Natural killer cell (primary cell): Measurements from ENCODE around the gene GFPT2. TPM values are rescaled to one million over a fixed set of nuclear protein-coding genes. Genes with fewer than 3 reads are reported as not detected.

ENCODE experiments used
- ATAC-seq, 3 donors: fragments of 150-1000 bp in 2 of 3; fragments of 200-7000 bp in 1 of 3; cut with Tn5 transposase; 1 replicate in 1 of 3; 2 replicates in 2 of 3; pipeline ENCODE4 v1.10.0; 2021; ENCODE audit warnings: mild to moderate bottlenecking in 2 of 3, moderate library complexity in 2 of 3
- DNase-seq, 2 donors: peaks; one replicate each; pipeline versions ENCODE4 v3.0.0 to v3.0.0-alpha.2; 2013 to 2021; ENCODE audit warnings: mixed read lengths in 1 of 2
- H3K27ac ChIP-seq: one replicate; pipeline ENCODE4 v1.5.1; 2013; ENCODE audit warnings: mild to moderate bottlenecking, low read length
- H3K27me3 ChIP-seq: one replicate; pipeline ENCODE4 v1.6.1; 2013; ENCODE audit warnings: low read length; ENCODE audit not compliant: control insufficient read depth, insufficient read depth
- H3K36me3 ChIP-seq: one replicate; pipeline ENCODE4 v1.6.1; 2013; ENCODE audit warnings: low read length; ENCODE audit not compliant: control insufficient read depth, insufficient read depth
- H3K4me1 ChIP-seq: one replicate; pipeline ENCODE4 v1.6.1; 2013; ENCODE audit warnings: low read length; ENCODE audit not compliant: control insufficient read depth, insufficient read depth
- H3K4me3 ChIP-seq: one replicate; pipeline ENCODE4 v1.5.1; 2013; ENCODE audit warnings: low read length
- H3K9me3 ChIP-seq: one replicate; pipeline ENCODE4 v1.6.1; 2013; ENCODE audit warnings: low read length; ENCODE audit not compliant: control insufficient read depth, insufficient read depth
- H3K27ac Mint-ChIP-seq, 2 donors: one replicate each; pipeline ENCODE4 v1.8.0; 2022; ENCODE audit warnings: mild to moderate bottlenecking in 2 of 2, mixed read lengths in 2 of 2, moderate library complexity in 1 of 2
- H3K27me3 Mint-ChIP-seq, 2 donors: one replicate each; pipeline ENCODE4 v1.8.0; 2022; ENCODE audit warnings: low read depth in 2 of 2, mixed read lengths in 2 of 2
- H3K36me3 Mint-ChIP-seq: one replicate; pipeline ENCODE4 v1.8.0; 2022; ENCODE audit warnings: mixed read lengths
- H3K4me1 Mint-ChIP-seq, 2 donors: one replicate each; pipeline ENCODE4 v1.8.0; 2022; ENCODE audit warnings: mixed read lengths in 2 of 2
- H3K4me3 Mint-ChIP-seq: one replicate; pipeline ENCODE4 v1.8.0; 2022; ENCODE audit warnings: mild to moderate bottlenecking, moderate library complexity, mixed read lengths
- H3K9me3 Mint-ChIP-seq, 2 donors: one replicate each; pipeline ENCODE4 v1.8.0; 2022; ENCODE audit warnings: mixed read lengths in 2 of 2
- WGBS: methylation state at CpG from one replicate; pipeline ENCODE4 v1.1.7; 2013; ENCODE audit warnings: missing lambda C conversion rate; ENCODE audit not compliant: insufficient coverage; 5-methylcytosine and 5-hydroxymethylcytosine counted together
- intact Hi-C: fragments of 100-400 bp; cut with micrococcal nuclease; formaldehyde crosslinking; loops from one replicate; pipeline ENCODE4 v1.14.2; 2022
- total RNA-seq, 4 donors: library from RNA; stranded (reverse); fragments of 120-200 nt in 1 of 4; gene quantifications; one replicate each; pipeline versions ENCODE4 v1.2.3 to v1.2.4, GENCODE V29; 2013 to 2022
- TF ChIP-seq, protein P1 (sequence below): fragments of 200-600 bp; IDR thresholded peaks from one replicate; pipeline ENCODE4 v1.8.0; 2022; ENCODE audit warnings: antibody characterized with exemption

Gene GFPT2
- total RNA-seq, 3 donors from 2014 or later (not counting 1 experiment from before 2014, with no cell fraction given), result 0.56 to 0.86 TPM; not detected in 1

- no peak overlapping the region for H3K27ac Mint-ChIP-seq
- H3K4me3 ChIP-seq, result no peak overlapping the region
- no peaks in the 10 kb centered on the region for H3K27me3 ChIP-seq
- H3K9me3 Mint-ChIP-seq, result no peaks in the 10 kb centered on the region
- DNase-seq (peak in 1 of 2 donors; percentile 1), ATAC-seq (no peak)
- no peak overlapping the region for H3K27ac ChIP-seq
- H3K27me3 Mint-ChIP-seq, result peaks cover 0 to 3% of the 10 kb centered on the region in 2 donors
- TF ChIP-seq, protein P1, sequence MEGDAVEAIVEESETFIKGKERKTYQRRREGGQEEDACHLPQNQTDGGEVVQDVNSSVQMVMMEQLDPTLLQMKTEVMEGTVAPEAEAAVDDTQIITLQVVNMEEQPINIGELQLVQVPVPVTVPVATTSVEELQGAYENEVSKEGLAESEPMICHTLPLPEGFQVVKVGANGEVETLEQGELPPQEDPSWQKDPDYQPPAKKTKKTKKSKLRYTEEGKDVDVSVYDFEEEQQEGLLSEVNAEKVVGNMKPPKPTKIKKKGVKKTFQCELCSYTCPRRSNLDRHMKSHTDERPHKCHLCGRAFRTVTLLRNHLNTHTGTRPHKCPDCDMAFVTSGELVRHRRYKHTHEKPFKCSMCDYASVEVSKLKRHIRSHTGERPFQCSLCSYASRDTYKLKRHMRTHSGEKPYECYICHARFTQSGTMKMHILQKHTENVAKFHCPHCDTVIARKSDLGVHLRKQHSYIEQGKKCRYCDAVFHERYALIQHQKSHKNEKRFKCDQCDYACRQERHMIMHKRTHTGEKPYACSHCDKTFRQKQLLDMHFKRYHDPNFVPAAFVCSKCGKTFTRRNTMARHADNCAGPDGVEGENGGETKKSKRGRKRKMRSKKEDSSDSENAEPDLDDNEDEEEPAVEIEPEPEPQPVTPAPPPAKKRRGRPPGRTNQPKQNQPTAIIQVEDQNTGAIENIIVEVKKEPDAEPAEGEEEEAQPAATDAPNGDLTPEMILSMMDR, result no peak
- no peak overlapping the region for H3K4me3 Mint-ChIP-seq
- intact Hi-C loops, result no loop called here
- no peaks in the 10 kb centered on the region for H3K36me3 Mint-ChIP-seq
- no peaks in the 10 kb centered on the region for H3K9me3 ChIP-seq
- peaks cover 11 to 17% of the 10 kb centered on the region in 2 donors for H3K4me1 Mint-ChIP-seq
- WGBS, result 69% methylated on average over 1 of the region's 2 CpGs
- H3K4me1 ChIP-seq, result peaks cover 17% of the 10 kb centered on the region
- H3K36me3 ChIP-seq, result no peaks in the 10 kb centered on the region
Observed at GRCh38 chr5:180297587-180298282, 55.4 kb downstream of the GFPT2 start.

- Mint-ChIP-seq H3K4me3 (no peak overlapping the region), H3K9me3 (no peaks in the 10 kb centered on the region), H3K4me1 (peaks cover 14 to 20% of the 10 kb centered on the region in 2 donors), H3K27me3 (peaks cover 0 to 3% of the 10 kb centered on the region in 2 donors), H3K36me3 (no peaks in the 10 kb centered on the region), H3K27ac (no peak overlapping the region)
- H3K27ac ChIP-seq, result no peak overlapping the region
- H3K4me1 ChIP-seq, result peaks cover 20% of the 10 kb centered on the region
- ATAC-seq (no peak), DNase-seq (peak in 1 of 2 donors; percentile 52)
- no peaks in the 10 kb centered on the region for H3K36me3 ChIP-seq
- no peaks in the 10 kb centered on the region for H3K9me3 ChIP-seq
- 100% methylated on average over 1 of the region's 7 CpGs for WGBS
- no peaks in the 10 kb centered on the region for H3K27me3 ChIP-seq
- intact Hi-C loops, result no loop called here
- H3K4me3 ChIP-seq, result no peak overlapping the region
- TF ChIP-seq, protein P1, result no peak
Observed at GRCh38 chr5:180296771-180297170, 56.4 kb downstream of the GFPT2 start.

DNA sequence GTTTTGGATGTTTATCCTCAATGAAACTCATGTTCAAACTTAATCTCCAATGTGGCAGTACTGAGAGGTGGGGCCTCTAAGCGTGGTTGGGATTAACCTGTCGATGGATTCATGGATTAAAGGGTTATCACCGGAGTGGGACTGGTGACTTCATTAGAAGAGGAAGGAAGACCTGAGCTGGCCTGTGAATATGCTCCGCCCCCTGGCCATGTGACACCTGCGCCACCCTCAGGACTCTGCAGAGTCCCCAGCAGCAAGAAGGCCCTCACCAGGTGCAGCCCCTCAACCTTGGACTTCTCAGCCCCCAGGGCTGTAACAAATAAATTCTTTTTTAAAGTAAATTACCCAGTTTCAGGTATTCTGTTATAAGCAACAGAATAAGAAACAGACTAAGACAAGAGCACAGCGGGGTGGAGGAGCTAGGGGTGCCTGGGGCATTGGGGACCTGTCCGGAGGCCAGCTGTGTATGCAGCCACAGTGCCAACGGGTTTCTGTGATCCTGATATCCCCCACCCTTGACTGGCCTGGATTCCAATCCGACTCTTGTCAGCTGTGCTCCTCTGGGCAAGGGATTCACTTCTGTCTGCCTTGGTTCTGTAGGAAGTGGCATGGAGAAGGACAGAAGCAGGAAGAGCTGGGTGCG is 58.1 kb downstream of the GFPT2 start:
- ATAC-seq, result no peak
- Mint-ChIP-seq H3K27me3 (no peaks in the 10 kb centered on the region), H3K36me3 (no peaks in the 10 kb centered on the region), H3K27ac (peak overlapping the region in 1 of 2 donors; percentile 26), H3K4me1 (peaks cover 25 to 32% of the 10 kb centered on the region in 2 donors), H3K9me3 (no peaks in the 10 kb centered on the region), H3K4me3 (no peak overlapping the region)
- DNase-seq, result no peak
- Histone ChIP-seq H3K9me3 (no peaks in the 10 kb centered on the region), H3K27me3 (no peaks in the 10 kb centered on the region), H3K36me3 (no peaks in the 10 kb centered on the region), H3K4me1 (peaks cover 27% of the 10 kb centered on the region), H3K27ac (no peak overlapping the region), H3K4me3 (no peak overlapping the region)
- TF ChIP-seq, protein P1, result no peak
- WGBS, result 88% methylated on average over 10 of the region's 10 CpGs
- intact Hi-C loops, result no loop called here
